PC-9 (cell line): Measurements from ENCODE around the gene AIMP1. TPM values are rescaled to one million over a fixed set of nuclear protein-coding genes. Genes with fewer than 3 reads are reported as not detected.

Source experiments
- BruUV-seq: library from RNA; stranded (reverse); fragments of 400-500 nt; replicated peaks from 2 replicates; lab custom pipeline; 2021; lab: Mats Ljungman, UMichigan
- CTCF ChIA-PET: fragments of 300-600 bp; sonication (Branson Sonifier 250); formaldehyde crosslinking; loops from one replicate; lab custom pipeline; 2022; ENCODE audit warnings: antibody characterized with exemption; lab: Charles Lee
- POLR2A ChIA-PET: fragments of 300-600 bp; sonication (Branson Sonifier 250); formaldehyde crosslinking; loops from one replicate; lab custom pipeline; 2022; ENCODE audit warnings: antibody characterized with exemption; ENCODE audit not compliant: unreplicated experiment; lab: Charles Lee
- DNase-seq, 2 experiments: peaks; one replicate each; pipeline versions ENCODE4 v3.0.0 to v3.0.0-alpha.2; 2015 to 2022; ENCODE audit warnings: mixed read lengths in 1 of 2
- H2AFZ ChIP-seq: fragments of 200-600 bp; sonication (generic); 2 replicates; pipeline ENCODE4 v1.8.1; 2017; ENCODE audit warnings: antibody characterized with exemption
- H3F3A ChIP-seq: fragments of 200-600 bp; sonication (generic); 2 replicates; pipeline ENCODE4 v1.8.1; 2017; ENCODE audit warnings: antibody characterized with exemption, mild to moderate bottlenecking, low read depth; ENCODE audit not compliant: insufficient read depth
- H3K27ac ChIP-seq: fragments of 200-600 bp; sonication (generic); 2 replicates; pipeline ENCODE4 v1.6.1; 2016; ENCODE audit warnings: mixed run types
- H3K27me3 ChIP-seq: fragments of 200-600 bp; sonication (generic); 2 replicates; pipeline ENCODE4 v1.6.1; 2016; ENCODE audit warnings: low read depth, mixed run types; ENCODE audit not compliant: insufficient read depth
- H3K36me3 ChIP-seq: fragments of 200-600 bp; sonication (generic); 2 replicates; pipeline ENCODE4 v1.6.1; 2016; ENCODE audit warnings: low read depth, mixed run types
- H3K4me1 ChIP-seq: fragments of 200-600 bp; sonication (generic); replicated peaks from 2 replicates; pipeline ENCODE4 v1.6.1; 2016; ENCODE audit warnings: mixed run types; ENCODE audit not compliant: insufficient read depth
- H3K4me2 ChIP-seq: fragments of 200-600 bp; sonication (generic); 2 replicates; pipeline ENCODE4 v1.6.1; 2017; ENCODE audit warnings: mixed run types
- H3K4me3 ChIP-seq: fragments of 200-600 bp; sonication (generic); 2 replicates; pipeline ENCODE4 v1.6.1; 2016; ENCODE audit warnings: mixed run types
- H3K79me2 ChIP-seq: fragments of 200-600 bp; sonication (generic); 2 replicates; pipeline ENCODE4 v1.6.1; 2017; ENCODE audit warnings: low read depth, mixed run types
- H3K9me2 ChIP-seq: fragments of 200-600 bp; sonication (generic); 2 replicates; pipeline ENCODE4 v1.8.1; 2017; ENCODE audit warnings: mild to moderate bottlenecking; ENCODE audit not compliant: insufficient read depth
- H3K9me3 ChIP-seq: fragments of 200-600 bp; sonication (generic); 2 replicates; pipeline ENCODE4 v1.8.1; 2016; ENCODE audit warnings: low read depth; ENCODE audit not compliant: insufficient read depth
- H4K20me1 ChIP-seq: fragments of 200-600 bp; sonication (generic); 2 replicates; pipeline ENCODE4 v1.8.1; 2017; ENCODE audit not compliant: insufficient read depth
- CTCF ChIP-seq: fragments of 200-600 bp; sonication (generic); conservative IDR thresholded peaks from 2 replicates; pipeline ENCODE4 v1.6.1; 2017; ENCODE audit warnings: mixed run types, antibody characterized with exemption, mild to moderate bottlenecking, moderate library complexity
- EZH2 ChIP-seq: fragments of 200-600 bp; sonication (generic); IDR thresholded peaks from 2 replicates; pipeline ENCODE4 v1.8.0; 2017; ENCODE audit warnings: antibody characterized with exemption, low read depth
- intact Hi-C: fragments of 100-400 bp; cut with micrococcal nuclease; formaldehyde crosslinking; loops from one replicate; pipeline ENCODE4 v1.10.0; 2022; ENCODE audit not compliant: unreplicated experiment
- total RNA-seq: library from RNA; stranded (reverse); gene quantifications from 2 replicates; pipeline ENCODE4 v1.2.3, GENCODE V29; 2021

Gene AIMP1
- total RNA-seq, 1 experiment from 2014 or later: 47.0 TPM

- DNase-seq: no peak
- H3K9me3 ChIP-seq: no peaks in the 10 kb centered on the region
- H3K27me3 ChIP-seq: no peaks in the 10 kb centered on the region
- no peak within 1 kb of the TSS for H3K4me3 ChIP-seq
- no peak within 1 kb of the TSS for H3K27ac ChIP-seq
- no peak within 1 kb of the TSS for H3K4me2 ChIP-seq
- H3K79me2 ChIP-seq: no peaks in the 10 kb centered on the region
- no peak within 1 kb of the TSS for H2AFZ ChIP-seq
- intact Hi-C loops: loop anchor here (1.0 to 10.0 kb wide), 5 partner anchors 134 to 1016 kb away; no protein-coding TSS in a partner anchor
- no peaks in the 10 kb centered on the region for H4K20me1 ChIP-seq
- ChIA-PET POLR2A (no interaction called here), CTCF (no interaction called here)
- H3K9me2 ChIP-seq: no peaks in the 10 kb centered on the region
- H3F3A ChIP-seq: no peaks in the 10 kb centered on the region
- no peak for TF ChIP-seq CTCF
- TF ChIP-seq EZH2: no peak
- no TSS peak for BruUV-seq
- H3K4me1 ChIP-seq: no peaks in the 10 kb centered on the region
- H3K36me3 ChIP-seq: no peaks in the 10 kb centered on the region
Measured at GRCh38 chr4:106368678-106369077, 52.3 kb downstream of the AIMP1 start, which contains the start of gene GIMD1. TSS of gene GIMD1 (minus strand) at chr4:106368778. CDS start at chr4:106367435, 1,343 bp downstream.

- H2AFZ ChIP-seq: no peak overlapping the region
Measured at GRCh38 chr4:106369456-106370060, 53.2 kb downstream of the AIMP1 start.

GRCh38 chr4:106370214-106370613 is 53.9 kb downstream of the AIMP1 start:
- Histone ChIP-seq H3K27me3 (no peaks in the 10 kb centered on the region), H3K79me2 (no peaks in the 10 kb centered on the region), H3K36me3 (no peaks in the 10 kb centered on the region), H3K4me2 (no peak overlapping the region), H3K27ac (no peak overlapping the region), H3K4me1 (no peaks in the 10 kb centered on the region), H3K4me3 (no peak overlapping the region), H3K9me3 (no peaks in the 10 kb centered on the region), H4K20me1 (no peaks in the 10 kb centered on the region), H3F3A (no peaks in the 10 kb centered on the region), H2AFZ (no peak overlapping the region), H3K9me2 (no peaks in the 10 kb centered on the region)
- CTCF ChIA-PET: interaction anchor here (0.6 kb wide), 1 partner anchor 303 kb away, joined by 5 read pairs; no protein-coding TSS in a partner anchor
- TF ChIP-seq CTCF: no peak
- TF ChIP-seq EZH2: no peak
- no TSS peak for BruUV-seq
- intact Hi-C loops: no loop called here
- DNase-seq: no peak
- POLR2A ChIA-PET: no interaction called here

More at GRCh38 chr4:106369456-106370060, 53.2 kb downstream of the AIMP1 start:
- no peaks in the 10 kb centered on the region for H3K79me2 ChIP-seq
- no peaks in the 10 kb centered on the region for H3K9me2 ChIP-seq
- H3F3A ChIP-seq: no peaks in the 10 kb centered on the region
- BruUV-seq: no TSS peak
- no peaks in the 10 kb centered on the region for H3K4me1 ChIP-seq
- H3K27ac ChIP-seq: no peak overlapping the region
- intact Hi-C loops: loop anchor here (1.0 to 10.0 kb wide), 5 partner anchors 133 to 1015 kb away; no protein-coding TSS in a partner anchor
- H3K36me3 ChIP-seq: no peaks in the 10 kb centered on the region
- H3K9me3 ChIP-seq: no peaks in the 10 kb centered on the region
- ChIA-PET CTCF (interaction anchor here (0.6 kb wide), 2 partner anchors 302 to 495 kb away, joined by 4 to 5 read pairs; no protein-coding TSS in a partner anchor), POLR2A (no interaction called here)
- no peaks in the 10 kb centered on the region for H4K20me1 ChIP-seq
- TF ChIP-seq EZH2: no peak
- TF ChIP-seq CTCF: peak; percentile 66
- no peak overlapping the region for H3K4me3 ChIP-seq
- no peak overlapping the region for H3K4me2 ChIP-seq
- peak; percentile 7 to 37 for DNase-seq
- H3K27me3 ChIP-seq: no peaks in the 10 kb centered on the region
